NCI-H526 treated with DMSO at 0.1 percent for 48 hours (cell line): ENCODE measurements around the gene TMEM190.

Source experiments
- DNase-seq: peaks from one replicate; lab custom pipeline; 2025; lab: John Stamatoyannopoulos, UW

Gene TMEM190

GRCh38 chr19:55372316-55373081 lies 4.1 kb upstream of the TMEM190 start:
- DNase-seq: no peak

- DNase-seq: no peak
Observed at GRCh38 chr19:55373306-55373992, 3.2 kb upstream of the TMEM190 start.

- DNase-seq: no peak
Observed at GRCh38 chr19:55373993-55374757, 2.5 kb upstream of the TMEM190 start.

GRCh38 chr19:55377356-55378131 lies 918 bp downstream of the TMEM190 start:
- DNase-seq: no peak

- DNase-seq: no peak
Observed at GRCh38 chr19:55379174-55379573, 2.5 kb downstream of the TMEM190 start.

GRCh38 chr19:55382013-55382412 lies 5.4 kb downstream of the TMEM190 start:
- no peak for DNase-seq

DNA sequence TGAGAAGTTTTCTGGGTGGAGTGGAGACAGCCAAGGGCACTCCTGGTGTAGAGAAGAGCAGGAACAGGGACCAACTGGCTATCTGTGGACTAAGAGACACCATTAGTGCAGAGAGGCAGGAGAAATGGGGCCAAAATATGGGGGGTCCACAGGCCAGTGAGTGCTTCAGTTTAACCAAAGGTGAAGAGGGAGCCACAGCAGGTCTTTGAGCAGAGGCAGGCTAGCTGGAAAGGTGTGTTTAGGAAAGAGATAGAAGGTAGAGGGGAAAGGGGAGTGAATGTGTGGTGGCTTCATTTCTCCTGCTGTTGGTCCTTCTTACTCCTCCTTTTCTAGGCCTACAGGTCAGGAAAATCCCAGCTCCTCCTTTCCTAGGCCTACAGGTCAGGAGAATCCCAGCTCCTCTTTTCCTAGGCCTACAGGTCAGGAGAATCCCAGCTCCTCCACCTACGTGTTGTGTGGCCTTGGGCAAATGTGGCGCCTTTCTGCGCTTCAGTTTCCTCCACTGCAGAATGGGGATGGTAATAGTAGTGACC lies 6.0 kb downstream of the TMEM190 start:
- no peak for DNase-seq

DNA sequence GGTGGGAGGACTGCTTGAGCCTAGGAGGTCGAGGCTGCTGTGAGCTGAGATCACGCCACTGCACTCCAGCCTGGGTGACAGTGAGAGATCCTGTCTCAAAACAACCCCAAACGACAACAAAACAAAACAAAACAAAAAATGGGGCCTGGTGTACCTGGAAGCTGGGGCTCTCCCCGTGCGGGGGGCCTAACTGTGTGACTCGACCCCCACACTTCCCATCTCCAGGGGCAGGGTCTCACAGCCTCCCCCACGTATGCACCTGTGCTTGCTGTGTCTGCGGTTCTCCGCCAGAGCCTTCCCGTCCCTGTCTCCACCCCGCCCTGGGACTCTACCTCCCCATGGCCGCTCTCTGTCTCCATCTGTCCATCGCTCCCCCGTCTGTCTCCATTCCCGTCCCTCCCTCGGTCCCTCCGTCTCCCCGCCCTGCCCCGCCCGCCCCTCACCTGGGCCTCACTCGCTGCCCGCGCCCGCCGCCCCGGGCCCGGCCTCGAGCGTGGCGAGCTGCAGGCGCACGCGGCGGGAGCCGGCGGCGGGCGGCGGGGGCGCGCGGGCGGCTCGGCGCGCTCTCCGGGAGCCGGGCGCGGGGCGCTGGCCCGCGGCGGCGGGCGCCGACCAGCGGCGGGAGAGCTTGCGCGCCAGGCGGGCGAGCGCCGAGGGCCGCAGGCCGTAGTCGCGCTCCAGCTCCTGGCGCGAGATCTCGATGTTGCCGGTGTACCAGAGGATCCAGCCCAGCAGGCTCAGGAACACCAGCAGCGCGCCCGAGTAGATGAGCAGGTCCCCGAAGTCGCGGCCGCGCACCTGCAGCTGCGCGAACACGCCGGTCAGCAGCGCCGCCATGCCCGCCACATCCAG lies 6.9 kb downstream of the TMEM190 start:
- peak; percentile 43 for DNase-seq

GRCh38 chr19:55384131-55384919 lies 7.7 kb downstream of the TMEM190 start, which contains the start of gene TMEM238:
Gene TMEM238 (minus strand): TSS chr19:55384292. CDS start chr19:55384259, 33 bp downstream.
- no peak for DNase-seq

DNA sequence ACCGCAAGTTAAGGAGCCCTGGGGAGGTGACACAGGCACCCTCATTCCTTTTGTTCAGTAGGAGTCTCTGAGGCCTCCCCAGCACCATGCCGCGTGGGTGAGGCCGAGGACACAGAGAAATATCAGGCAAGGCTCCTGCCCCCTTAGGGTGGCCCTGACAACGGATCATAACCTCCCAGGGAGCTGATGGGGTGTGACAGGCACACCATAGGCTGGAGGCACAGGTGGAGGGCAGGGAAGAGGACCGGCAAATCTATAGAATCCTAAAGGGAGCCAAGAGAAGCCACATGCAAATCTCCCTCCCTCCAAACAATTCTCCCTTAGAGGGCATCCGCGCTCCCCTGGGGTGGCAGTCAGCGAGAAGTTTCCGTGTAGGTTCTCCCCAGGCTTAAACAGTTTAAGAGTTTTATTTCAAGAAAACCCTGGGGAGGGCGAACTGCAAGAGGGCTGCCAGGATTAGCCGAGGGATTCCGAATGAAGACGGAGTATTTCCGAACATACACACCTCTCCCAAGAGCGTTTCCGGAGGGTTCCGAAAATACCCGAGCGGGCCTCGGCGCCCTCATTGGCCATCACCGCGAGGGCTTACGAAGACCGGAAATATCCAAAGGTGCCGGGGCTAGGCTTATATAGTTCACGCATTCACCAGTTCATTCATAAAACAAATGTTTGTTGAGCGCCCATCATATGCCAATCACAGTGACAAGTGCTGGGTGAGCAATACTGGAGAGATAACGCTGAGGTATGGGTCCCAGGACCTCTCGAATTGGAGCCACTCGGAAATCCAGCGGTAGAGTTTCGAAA lies 8.5 kb downstream of the TMEM190 start:
- peak; percentile 97 for DNase-seq

DNA sequence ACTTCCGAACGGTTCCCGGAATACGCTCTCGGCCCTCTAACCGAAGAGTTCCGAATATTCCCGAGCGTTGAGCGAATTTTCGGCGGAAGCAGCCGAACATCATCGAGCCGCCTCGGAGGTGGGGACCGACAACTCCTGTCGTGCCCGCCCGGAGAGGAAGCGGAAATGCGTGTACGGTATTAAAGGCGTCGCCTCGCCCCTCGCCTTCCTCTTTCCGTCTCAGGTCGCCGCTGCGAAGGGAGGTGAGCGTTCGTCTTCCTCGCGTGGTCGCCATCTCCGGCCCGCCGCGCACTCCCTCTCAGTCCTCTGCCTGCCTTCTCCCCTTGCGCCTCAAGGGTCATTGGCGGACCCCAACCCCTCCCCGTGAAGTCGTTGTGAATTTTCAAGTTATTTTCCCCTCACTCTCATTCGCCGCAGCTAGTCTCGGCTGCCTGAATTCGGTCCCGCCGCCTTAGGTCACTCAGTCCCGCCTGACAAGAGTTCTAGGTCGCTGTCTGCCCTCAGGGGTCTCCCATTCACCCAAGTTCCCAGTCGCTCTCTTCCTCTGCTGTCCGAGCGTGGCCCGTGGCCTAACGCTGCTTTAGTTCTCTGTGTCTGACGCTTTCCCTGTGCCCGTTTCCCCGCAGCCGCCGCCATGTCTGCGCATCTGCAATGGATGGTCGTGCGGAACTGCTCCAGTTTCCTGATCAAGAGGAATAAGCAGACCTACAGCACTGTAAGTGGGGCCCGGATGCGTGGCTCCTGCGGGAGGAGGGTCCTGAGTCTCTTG lies 9.3 kb downstream of the TMEM190 start, which contains the start of gene RPL28:
Gene RPL28 (plus strand): TSS at position 209 of the 769 bp plus-strand sequence. CDS start 426 bp downstream, at position 635.
- DNase-seq: peak; percentile 97

- DNase-seq: no peak
Observed at GRCh38 chr19:55386493-55386971, 9.9 kb downstream of the TMEM190 start.

DNA sequence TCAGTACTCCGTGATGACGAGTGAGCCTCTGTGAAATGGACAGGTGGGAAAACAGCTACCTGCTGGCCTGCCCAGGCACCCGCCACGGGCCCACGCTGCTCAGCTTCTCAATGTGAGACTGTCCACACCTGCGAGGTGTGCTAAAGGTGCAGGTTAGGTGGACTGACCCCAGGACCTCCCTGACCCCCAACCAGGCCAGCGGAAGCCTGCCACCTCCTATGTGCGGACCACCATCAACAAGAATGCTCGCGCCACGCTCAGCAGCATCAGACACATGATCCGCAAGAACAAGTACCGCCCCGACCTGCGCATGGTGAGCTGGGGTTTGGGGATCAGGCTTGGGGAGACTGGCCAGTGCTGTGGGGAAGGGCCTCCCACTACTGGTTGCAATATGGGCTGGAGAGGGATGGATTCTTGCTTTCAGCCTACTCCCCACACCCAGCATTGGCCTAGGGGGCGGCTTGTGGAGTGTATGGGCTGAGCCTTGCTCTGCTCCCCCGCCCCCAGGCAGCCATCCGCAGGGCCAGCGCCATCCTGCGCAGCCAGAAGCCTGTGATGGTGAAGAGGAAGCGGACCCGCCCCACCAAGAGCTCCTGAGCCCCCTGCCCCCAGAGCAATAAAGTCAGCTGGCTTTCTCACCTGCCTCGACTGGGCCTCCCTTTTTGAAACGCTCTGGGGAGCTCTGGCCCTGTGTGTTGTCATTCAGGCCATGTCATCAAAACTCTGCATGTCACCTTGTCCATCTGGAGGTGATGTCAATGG lies 11.3 kb downstream of the TMEM190 start:
- DNase-seq: no peak

GRCh38 chr19:55389386-55390317 lies 13.0 kb downstream of the TMEM190 start:
- no peak for DNase-seq

DNA sequence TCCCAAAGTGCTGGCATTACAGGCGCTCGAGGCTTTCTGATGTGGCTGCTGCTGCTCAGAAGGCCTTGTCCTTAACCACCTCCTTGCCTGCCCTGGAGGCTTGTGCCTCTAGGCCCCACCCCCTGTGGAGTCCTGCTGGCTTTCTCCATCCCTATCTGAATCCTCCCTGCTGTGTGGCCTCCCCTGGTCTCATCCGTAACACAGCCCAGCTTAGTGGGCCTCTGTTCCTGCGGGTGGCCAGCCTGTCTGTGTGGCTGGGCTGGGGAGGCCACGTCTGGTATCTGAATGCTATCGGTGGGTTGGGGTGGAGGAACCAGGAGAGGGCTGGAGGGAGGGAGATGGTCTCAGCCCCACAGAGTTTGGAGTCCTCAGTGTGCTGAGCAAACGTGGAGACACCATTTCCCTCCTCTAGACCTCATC lies 13.8 kb downstream of the TMEM190 start:
- no peak for DNase-seq

DNA sequence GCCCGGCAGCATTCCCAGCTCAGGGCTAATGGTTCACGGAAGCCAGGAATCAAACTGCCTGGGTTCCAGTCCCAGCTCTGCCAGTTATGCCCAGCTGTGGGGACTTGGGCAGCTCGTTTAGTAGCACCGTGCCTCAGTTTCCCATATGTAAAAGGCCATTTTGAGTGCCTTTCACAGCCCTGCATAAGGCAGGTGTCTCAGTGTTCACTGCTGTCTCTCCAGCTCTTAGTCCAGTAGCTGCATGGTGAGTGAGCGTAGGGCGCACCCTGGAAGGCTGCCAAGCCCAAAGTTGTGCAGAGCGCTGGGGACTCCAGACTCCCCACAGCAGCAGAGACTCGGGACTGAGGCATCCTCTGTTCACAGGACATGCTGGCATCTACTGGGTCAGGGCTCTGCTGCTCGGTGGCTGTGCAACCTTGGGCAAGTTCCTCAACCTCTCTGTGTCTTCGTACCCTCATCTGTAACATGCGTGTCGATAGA lies 14.6 kb downstream of the TMEM190 start:
- DNase-seq: no peak
